OCI-LY3 (cell line): Measurements from ENCODE around the gene RBFOX1.

Source experiments
- H2AFZ ChIP-seq: fragments of 200-600, 300-600 bp; shearing (Covaris generic); 2 replicates; pipeline ENCODE4 v1.6.0; 2014; ENCODE audit warnings: antibody characterized with exemption, low read depth, low read length
- H3K27ac ChIP-seq: fragments of 200-600, 300-600 bp; sonication (generic); 2 replicates; pipeline ENCODE4 v1.5.1; 2014; ENCODE audit warnings: mild to moderate bottlenecking, low read length, moderate library complexity, mixed read lengths
- H3K27me3 ChIP-seq: fragments of 200-600, 300-600 bp; sonication (generic); 2 replicates; pipeline ENCODE4 v1.6.1; 2014; ENCODE audit warnings: low read depth, low read length, mixed read lengths
- H3K36me3 ChIP-seq: fragments of 200-600, 300-600 bp; sonication (generic); replicated peaks from 2 replicates; pipeline ENCODE3; 2014; ENCODE audit warnings: low read depth, low read length, mixed read lengths
- H3K4me1 ChIP-seq: fragments of 300-600, 200-600 bp; sonication (generic); 2 replicates; pipeline ENCODE4 v1.6.1; 2014; ENCODE audit warnings: low read length, mixed read lengths
- H3K4me2 ChIP-seq: fragments of 200-600, 300-600 bp; sonication (generic); 2 replicates; pipeline ENCODE4 v1.6.1; 2014; ENCODE audit warnings: low read length, mixed read lengths
- H3K4me3 ChIP-seq: fragments of 300-600, 200-600 bp; sonication (generic); 2 replicates; pipeline ENCODE4 v1.5.1; 2014; ENCODE audit warnings: antibody characterized with exemption, mild to moderate bottlenecking, low read length, moderate library complexity
- H3K79me2 ChIP-seq: fragments of 300-600, 200-600 bp; shearing (Covaris generic); 2 replicates; pipeline ENCODE4 v1.6.1; 2014; ENCODE audit warnings: mild to moderate bottlenecking, low read length, mixed read lengths
- H3K9ac ChIP-seq: fragments of 300-600, 200-600 bp; shearing (Covaris generic); 2 replicates; pipeline ENCODE4 v1.6.0; 2014; ENCODE audit warnings: mild to moderate bottlenecking, low read length, moderate library complexity
- H3K9me3 ChIP-seq: fragments of 200-600, 300-600 bp; shearing (Covaris generic); 2 replicates; pipeline ENCODE4 v1.6.1; 2014; ENCODE audit warnings: low read length, mixed read lengths; ENCODE audit not compliant: insufficient read depth
- H4K20me1 ChIP-seq: fragments of 200-600, 300-600 bp; sonication (generic); 2 replicates; pipeline ENCODE4 v1.6.1; 2016; ENCODE audit warnings: low read length, mixed read lengths; ENCODE audit not compliant: insufficient read depth
- CTCF ChIP-seq: fragments of 200-600, 300-600 bp; sonication (generic); IDR thresholded peaks from 2 replicates; pipeline ENCODE4 v1.5.1; 2014; ENCODE audit warnings: antibody characterized with exemption, low read length, low read depth
- EZH2phosphoT487 ChIP-seq: fragments of 200-600 bp; shearing (Covaris generic); IDR thresholded peaks from 2 replicates; pipeline ENCODE4 v1.6.1; 2018; ENCODE audit warnings: antibody characterized with exemption, mixed run types, low read depth

The RBFOX1 gene

GRCh38 chr16:7332611-7333010, at the start of gene RBFOX1:
TSS of gene RBFOX1 (plus strand) at chr16:7332845.
- no peaks in the 10 kb centered on the region for H3K9me3 ChIP-seq
- H3K4me3 ChIP-seq = no peak within 1 kb of the TSS
- H3K9ac ChIP-seq = no peak within 1 kb of the TSS
- no peak within 1 kb of the TSS for H3K4me2 ChIP-seq
- H3K36me3 ChIP-seq = no peaks in the 10 kb centered on the region
- no peak within 1 kb of the TSS for H3K27ac ChIP-seq
- no peaks in the 10 kb centered on the region; the same call in 1 of the 2 replicates for H4K20me1 ChIP-seq
- H3K27me3 ChIP-seq = no peaks in the 10 kb centered on the region
- H2AFZ ChIP-seq = no peak within 1 kb of the TSS
- TF ChIP-seq CTCF (no peak), EZH2phosphoT487 (no peak)
- no peaks in the 10 kb centered on the region for H3K79me2 ChIP-seq
- no peaks in the 10 kb centered on the region for H3K4me1 ChIP-seq

- Histone ChIP-seq H3K36me3 (no peaks in the 10 kb centered on the region), H3K4me2 (no peak overlapping the region), H2AFZ (no peak overlapping the region), H3K4me3 (no peak overlapping the region), H3K79me2 (no peaks in the 10 kb centered on the region), H3K9ac (no peak overlapping the region), H3K27ac (no peak overlapping the region), H4K20me1 (no peaks in the 10 kb centered on the region), H3K4me1 (no peaks in the 10 kb centered on the region), H3K9me3 (no peaks in the 10 kb centered on the region), H3K27me3 (no peaks in the 10 kb centered on the region)
- TF ChIP-seq EZH2phosphoT487 (no peak), CTCF (no peak)
These were observed 47.9 kb upstream of the RBFOX1 start for GRCh38 chr16:7284780-7285179.

GRCh38 chr16:7285520-7285919, 47.1 kb upstream of the RBFOX1 start:
- Histone ChIP-seq H3K4me1 (no peaks in the 10 kb centered on the region), H3K36me3 (no peaks in the 10 kb centered on the region), H2AFZ (no peak overlapping the region), H3K79me2 (no peaks in the 10 kb centered on the region), H3K9ac (no peak overlapping the region), H4K20me1 (no peaks in the 10 kb centered on the region), H3K27me3 (no peaks in the 10 kb centered on the region), H3K4me2 (no peak overlapping the region), H3K4me3 (no peak overlapping the region), H3K9me3 (no peaks in the 10 kb centered on the region), H3K27ac (no peak overlapping the region)
- TF ChIP-seq EZH2phosphoT487 (no peak), CTCF (no peak)

GRCh38 chr16:7289299-7289698, 43.3 kb upstream of the RBFOX1 start:
- no peaks in the 10 kb centered on the region for H4K20me1 ChIP-seq
- H3K9me3 ChIP-seq = no peaks in the 10 kb centered on the region
- H3K4me2 ChIP-seq = no peak overlapping the region
- H3K9ac ChIP-seq = no peak overlapping the region
- no peak overlapping the region for H3K27ac ChIP-seq
- H3K4me3 ChIP-seq = no peak overlapping the region
- H3K36me3 ChIP-seq = no peaks in the 10 kb centered on the region
- H3K79me2 ChIP-seq = no peaks in the 10 kb centered on the region
- H3K4me1 ChIP-seq = no peaks in the 10 kb centered on the region
- no peak for TF ChIP-seq CTCF
- no peak for TF ChIP-seq EZH2phosphoT487
- no peaks in the 10 kb centered on the region for H3K27me3 ChIP-seq
- H2AFZ ChIP-seq = no peak overlapping the region
